GM12873 (cell line): ENCODE measurements around the gene TUSC2.

Experiments used
- TF ChIP-seq, protein P1 (sequence below): IDR thresholded peaks from 2 replicates; pipeline ENCODE4 v1.5.1; 2012; ENCODE audit warnings: low read depth, mild to moderate bottlenecking, moderate library complexity, low read length, control low read depth; ENCODE audit not compliant: insufficient read depth; ENCODE audit errors: missing control alignments

The TUSC2 gene

DNA sequence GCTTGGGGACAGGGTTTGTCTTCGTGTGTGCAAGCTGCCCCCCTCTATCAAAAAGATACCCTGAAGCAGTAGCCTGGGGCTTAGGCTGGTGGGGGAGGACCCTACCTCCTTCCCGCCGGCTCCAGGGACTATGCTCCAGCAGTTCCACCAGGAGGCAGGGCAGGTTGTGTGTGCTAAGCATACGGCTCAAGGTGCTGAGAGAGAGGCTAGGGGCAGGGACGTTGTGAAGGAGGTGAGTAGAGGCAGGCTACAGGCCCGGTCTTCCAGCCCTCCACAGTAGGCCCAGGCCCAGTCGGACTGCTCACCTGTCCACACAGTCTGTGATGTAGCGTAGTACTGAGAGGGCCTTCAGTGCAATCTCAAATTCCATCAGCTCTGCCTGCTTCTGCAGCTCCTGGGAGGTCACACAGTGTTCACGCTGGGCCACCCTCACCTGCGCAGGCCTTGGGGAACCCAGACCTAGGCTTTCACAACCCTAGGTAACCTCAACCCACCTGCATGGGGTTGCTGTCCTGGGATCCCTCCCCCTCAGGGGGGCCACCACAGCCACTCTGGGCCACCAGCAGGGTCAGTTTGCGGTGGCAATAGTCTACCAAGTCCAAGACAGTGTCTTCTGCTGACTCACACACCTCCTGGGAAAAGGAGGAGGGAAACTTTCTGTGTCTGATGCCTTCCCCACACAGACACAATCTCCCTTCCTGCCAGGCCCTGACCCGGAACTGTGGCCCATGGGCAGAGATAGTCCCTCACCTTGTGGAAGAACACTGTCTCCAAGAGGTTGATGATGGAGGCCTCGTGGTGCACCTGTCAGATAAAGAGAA is 15.0 kb upstream of the TUSC2 start:
- TF ChIP-seq, protein P1, sequence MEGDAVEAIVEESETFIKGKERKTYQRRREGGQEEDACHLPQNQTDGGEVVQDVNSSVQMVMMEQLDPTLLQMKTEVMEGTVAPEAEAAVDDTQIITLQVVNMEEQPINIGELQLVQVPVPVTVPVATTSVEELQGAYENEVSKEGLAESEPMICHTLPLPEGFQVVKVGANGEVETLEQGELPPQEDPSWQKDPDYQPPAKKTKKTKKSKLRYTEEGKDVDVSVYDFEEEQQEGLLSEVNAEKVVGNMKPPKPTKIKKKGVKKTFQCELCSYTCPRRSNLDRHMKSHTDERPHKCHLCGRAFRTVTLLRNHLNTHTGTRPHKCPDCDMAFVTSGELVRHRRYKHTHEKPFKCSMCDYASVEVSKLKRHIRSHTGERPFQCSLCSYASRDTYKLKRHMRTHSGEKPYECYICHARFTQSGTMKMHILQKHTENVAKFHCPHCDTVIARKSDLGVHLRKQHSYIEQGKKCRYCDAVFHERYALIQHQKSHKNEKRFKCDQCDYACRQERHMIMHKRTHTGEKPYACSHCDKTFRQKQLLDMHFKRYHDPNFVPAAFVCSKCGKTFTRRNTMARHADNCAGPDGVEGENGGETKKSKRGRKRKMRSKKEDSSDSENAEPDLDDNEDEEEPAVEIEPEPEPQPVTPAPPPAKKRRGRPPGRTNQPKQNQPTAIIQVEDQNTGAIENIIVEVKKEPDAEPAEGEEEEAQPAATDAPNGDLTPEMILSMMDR, result no peak

- TF ChIP-seq, protein P1, result no peak
Observed at GRCh38 chr3:50341996-50342650, 14.1 kb upstream of the TUSC2 start.

GRCh38 chr3:50341537-50341936 is 13.5 kb upstream of the TUSC2 start:
- TF ChIP-seq, protein P1, result no peak

DNA sequence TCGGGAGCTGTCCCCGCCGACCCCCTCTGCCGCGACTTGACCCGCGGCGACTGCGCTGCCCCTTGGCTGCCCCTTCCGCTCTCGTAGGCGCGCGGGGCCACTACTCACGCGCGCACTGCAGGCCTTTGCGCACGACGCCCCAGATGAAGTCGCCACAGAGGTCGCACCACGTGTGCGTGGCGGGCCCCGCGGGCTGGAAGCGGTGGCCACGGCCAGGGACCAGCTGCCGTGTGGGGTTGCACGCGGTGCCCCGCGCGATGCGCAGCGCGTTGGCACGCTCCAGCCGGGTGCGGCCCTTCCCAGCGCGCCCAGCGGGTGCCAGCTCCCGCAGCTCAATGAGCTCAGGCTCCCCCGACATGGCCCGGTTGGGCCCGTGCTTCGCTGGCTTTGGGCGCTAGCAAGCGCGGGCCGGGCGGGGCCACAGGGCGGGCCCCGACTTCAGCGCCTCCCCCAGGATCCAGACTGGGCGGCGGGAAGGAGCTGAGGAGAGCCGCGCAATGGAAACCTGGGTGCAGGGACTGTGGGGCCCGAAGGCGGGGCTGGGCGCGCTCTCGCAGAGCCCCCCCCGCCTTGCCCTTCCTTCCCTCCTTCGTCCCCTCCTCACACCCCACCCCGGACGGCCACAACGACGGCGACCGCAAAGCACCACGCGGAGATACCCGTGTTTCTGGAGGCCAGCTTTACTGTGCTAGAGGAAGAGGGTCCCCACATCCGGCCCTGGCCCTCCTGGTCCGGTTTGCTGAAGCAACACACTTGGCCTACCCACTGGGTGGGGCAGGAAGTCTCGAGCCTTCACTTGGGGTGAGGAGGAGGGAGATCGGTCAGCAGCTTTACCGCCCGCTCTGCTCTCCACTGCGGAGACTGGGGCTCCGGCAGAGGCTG is 12.7 kb upstream of the TUSC2 start, which contains the start of gene RASSF1:
Gene RASSF1, minus strand, starts transcription at position 389 of the 882 bp plus-strand sequence. Its CDS starts 31 bp downstream, at position 358.
- TF ChIP-seq, protein P1, result no peak

DNA sequence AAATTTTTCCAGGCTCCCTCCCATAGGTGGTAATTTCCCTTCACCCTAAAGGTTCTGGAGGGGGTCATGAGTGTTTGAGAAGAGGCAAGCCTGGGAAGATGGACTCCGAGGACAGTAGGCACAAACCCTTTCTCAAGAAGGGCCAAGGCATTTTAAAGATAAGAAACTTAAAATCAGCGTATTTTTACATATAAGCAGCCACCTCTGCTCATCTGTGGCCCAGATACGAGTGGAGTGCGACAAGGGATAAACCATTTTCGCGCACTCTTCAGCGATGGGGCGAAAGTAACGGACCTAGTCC is 12.1 kb upstream of the TUSC2 start:
- TF ChIP-seq, protein P1, result no peak

- TF ChIP-seq, protein P1, result no peak
Observed at GRCh38 chr3:50339485-50340146, 11.6 kb upstream of the TUSC2 start.
